ENCODE data around the gene TMEM263. TPM values are rescaled to one million over a fixed set of nuclear protein-coding genes. Genes with fewer than 3 reads are reported as not detected.

Gene TMEM263
- total and polyA plus RNA-seq, 9 of the 15 experiments (the other 6 are each of a cell fraction or from before 2014, with no cell fraction given), result 12.6 to 36.7 (median 24.4) TPM

DNA sequence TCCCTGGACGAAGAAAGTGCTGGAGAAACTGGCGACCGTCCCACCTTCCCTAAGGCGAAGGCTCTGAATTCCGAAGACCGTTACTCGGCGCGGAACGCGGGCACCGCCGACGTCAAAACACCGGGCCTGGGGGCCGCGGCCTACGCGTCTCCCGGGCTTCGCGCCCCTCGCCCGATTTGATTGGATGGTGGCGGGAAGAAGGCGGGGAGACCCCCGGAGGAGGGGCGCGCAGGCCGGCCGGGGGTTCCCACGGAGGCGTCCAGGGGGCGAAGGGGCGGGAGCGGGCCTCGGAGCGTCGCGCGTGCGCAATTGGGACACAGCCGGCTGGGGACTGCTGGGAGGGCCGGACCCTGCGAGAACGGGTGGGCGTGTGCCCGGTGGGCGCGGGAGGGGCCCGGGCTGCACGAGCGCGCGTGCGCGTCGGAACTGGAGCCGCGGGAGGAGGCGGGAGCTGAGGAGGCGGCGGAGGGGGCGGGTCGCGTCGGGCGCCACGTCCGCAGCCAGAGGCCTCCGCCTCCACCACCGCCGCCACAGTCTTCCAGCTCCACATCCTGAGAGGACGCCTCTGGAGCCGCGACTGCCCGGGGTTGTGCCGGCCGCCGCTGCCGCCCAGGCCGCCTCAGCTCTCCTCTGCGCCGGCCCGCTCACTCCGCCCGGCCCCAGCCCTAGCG is at the start of gene TMEM263 (continued):
- 0 out of 2 replicates have a peak, but pooled peaks have one; percentile 52 for TF ChIP-seq TAF7 (tag; IDR thresholded peaks at IDR 0.05)
- TF ChIP-seq, protein P1, sequence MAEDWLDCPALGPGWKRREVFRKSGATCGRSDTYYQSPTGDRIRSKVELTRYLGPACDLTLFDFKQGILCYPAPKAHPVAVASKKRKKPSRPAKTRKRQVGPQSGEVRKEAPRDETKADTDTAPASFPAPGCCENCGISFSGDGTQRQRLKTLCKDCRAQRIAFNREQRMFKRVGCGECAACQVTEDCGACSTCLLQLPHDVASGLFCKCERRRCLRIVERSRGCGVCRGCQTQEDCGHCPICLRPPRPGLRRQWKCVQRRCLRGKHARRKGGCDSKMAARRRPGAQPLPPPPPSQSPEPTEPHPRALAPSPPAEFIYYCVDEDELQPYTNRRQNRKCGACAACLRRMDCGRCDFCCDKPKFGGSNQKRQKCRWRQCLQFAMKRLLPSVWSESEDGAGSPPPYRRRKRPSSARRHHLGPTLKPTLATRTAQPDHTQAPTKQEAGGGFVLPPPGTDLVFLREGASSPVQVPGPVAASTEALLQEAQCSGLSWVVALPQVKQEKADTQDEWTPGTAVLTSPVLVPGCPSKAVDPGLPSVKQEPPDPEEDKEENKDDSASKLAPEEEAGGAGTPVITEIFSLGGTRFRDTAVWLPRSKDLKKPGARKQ (CRISPR knock-in tag; IDR thresholded peaks at IDR 0.05), result no peak
- TF ChIP-seq ZZZ3 (IDR thresholded peaks at IDR 0.05), result no peak
- peak; percentile 77; the same call in 1 of the 2 replicates for TF ChIP-seq LCOR (CRISPR knock-in tag; IDR thresholded peaks at IDR 0.05)
- TF ChIP-seq MAZ (CRISPR knock-in tag; conservative IDR thresholded peaks at IDR 0.05 in 1 of 2, IDR thresholded peaks at IDR 0.05 in 1 of 2), result peak; percentile 88 to 91
- no peak for TF ChIP-seq BCL6 (CRISPR knock-in tag; IDR thresholded peaks at IDR 0.05)
- TF ChIP-seq, protein P2, sequence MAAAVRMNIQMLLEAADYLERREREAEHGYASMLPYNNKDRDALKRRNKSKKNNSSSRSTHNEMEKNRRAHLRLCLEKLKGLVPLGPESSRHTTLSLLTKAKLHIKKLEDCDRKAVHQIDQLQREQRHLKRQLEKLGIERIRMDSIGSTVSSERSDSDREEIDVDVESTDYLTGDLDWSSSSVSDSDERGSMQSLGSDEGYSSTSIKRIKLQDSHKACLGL (CRISPR knock-in tag; IDR thresholded peaks at IDR 0.05; ENCODE audit: borderline replicate concordance, poor library complexity, severe bottlenecking), result no peak
- TF ChIP-seq ZBTB17 (CRISPR knock-in tag; IDR thresholded peaks at IDR 0.05), result no peak
- TF ChIP-seq, protein P3, sequence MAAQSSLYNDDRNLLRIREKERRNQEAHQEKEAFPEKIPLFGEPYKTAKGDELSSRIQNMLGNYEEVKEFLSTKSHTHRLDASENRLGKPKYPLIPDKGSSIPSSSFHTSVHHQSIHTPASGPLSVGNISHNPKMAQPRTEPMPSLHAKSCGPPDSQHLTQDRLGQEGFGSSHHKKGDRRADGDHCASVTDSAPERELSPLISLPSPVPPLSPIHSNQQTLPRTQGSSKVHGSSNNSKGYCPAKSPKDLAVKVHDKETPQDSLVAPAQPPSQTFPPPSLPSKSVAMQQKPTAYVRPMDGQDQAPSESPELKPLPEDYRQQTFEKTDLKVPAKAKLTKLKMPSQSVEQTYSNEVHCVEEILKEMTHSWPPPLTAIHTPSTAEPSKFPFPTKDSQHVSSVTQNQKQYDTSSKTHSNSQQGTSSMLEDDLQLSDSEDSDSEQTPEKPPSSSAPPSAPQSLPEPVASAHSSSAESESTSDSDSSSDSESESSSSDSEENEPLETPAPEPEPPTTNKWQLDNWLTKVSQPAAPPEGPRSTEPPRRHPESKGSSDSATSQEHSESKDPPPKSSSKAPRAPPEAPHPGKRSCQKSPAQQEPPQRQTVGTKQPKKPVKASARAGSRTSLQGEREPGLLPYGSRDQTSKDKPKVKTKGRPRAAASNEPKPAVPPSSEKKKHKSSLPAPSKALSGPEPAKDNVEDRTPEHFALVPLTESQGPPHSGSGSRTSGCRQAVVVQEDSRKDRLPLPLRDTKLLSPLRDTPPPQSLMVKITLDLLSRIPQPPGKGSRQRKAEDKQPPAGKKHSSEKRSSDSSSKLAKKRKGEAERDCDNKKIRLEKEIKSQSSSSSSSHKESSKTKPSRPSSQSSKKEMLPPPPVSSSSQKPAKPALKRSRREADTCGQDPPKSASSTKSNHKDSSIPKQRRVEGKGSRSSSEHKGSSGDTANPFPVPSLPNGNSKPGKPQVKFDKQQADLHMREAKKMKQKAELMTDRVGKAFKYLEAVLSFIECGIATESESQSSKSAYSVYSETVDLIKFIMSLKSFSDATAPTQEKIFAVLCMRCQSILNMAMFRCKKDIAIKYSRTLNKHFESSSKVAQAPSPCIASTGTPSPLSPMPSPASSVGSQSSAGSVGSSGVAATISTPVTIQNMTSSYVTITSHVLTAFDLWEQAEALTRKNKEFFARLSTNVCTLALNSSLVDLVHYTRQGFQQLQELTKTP (IDR thresholded peaks at IDR 0.05; ENCODE audit: low read depth in 1 of 2, partially characterized antibody in 2 of 2), result peak in 1 of 2 experiments; percentile 10
- TF ChIP-seq, protein P4, sequence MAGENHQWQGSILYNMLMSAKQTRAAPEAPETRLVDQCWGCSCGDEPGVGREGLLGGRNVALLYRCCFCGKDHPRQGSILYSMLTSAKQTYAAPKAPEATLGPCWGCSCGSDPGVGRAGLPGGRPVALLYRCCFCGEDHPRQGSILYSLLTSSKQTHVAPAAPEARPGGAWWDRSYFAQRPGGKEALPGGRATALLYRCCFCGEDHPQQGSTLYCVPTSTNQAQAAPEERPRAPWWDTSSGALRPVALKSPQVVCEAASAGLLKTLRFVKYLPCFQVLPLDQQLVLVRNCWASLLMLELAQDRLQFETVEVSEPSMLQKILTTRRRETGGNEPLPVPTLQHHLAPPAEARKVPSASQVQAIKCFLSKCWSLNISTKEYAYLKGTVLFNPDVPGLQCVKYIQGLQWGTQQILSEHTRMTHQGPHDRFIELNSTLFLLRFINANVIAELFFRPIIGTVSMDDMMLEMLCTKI (IDR thresholded peaks at IDR 0.05; ENCODE audit: partially characterized antibody), result no peak
- TF ChIP-seq RBM22 (IDR thresholded peaks at IDR 0.05; ENCODE audit: low read depth, low read length, poor library complexity, severe bottlenecking), result no peak
- TF ChIP-seq LEF1 (IDR thresholded peaks at IDR 0.05), result no peak
- no peak for TF ChIP-seq ZNF146 (CRISPR knock-in tag; IDR thresholded peaks at IDR 0.05; ENCODE audit: unreplicated experiment)
- no peak for TF ChIP-seq FOXK1 (CRISPR knock-in tag; IDR thresholded peaks at IDR 0.05; ENCODE audit: borderline replicate concordance)
- TF ChIP-seq ZFPM2 (CRISPR knock-in tag; IDR thresholded peaks at IDR 0.05), result no peak
- no peak for TF ChIP-seq SLC30A9 (CRISPR knock-in tag; IDR thresholded peaks at IDR 0.05)
- no peak for TF ChIP-seq ARHGAP35 (IDR thresholded peaks at IDR 0.05; ENCODE audit: partially characterized antibody)
- peak; percentile 71 for TF ChIP-seq NCOA6 (IDR thresholded peaks at IDR 0.05)
- TF ChIP-seq U2AF2 (optimal IDR thresholded peaks at IDR 0.05; ENCODE audit: low read depth, low read length), result no peak
- peak; percentile 43 for TF ChIP-seq RBM25 (IDR thresholded peaks at IDR 0.05; ENCODE audit: low read depth, low read length, severe bottlenecking)
- TF ChIP-seq ZNF707 (CRISPR knock-in tag; conservative IDR thresholded peaks at IDR 0.05), result no peak
